ENCODE data around the gene XYLT1. TPM values are rescaled to one million over a fixed set of nuclear protein-coding genes. Genes with fewer than 3 reads are reported as not detected.

XYLT1 gene
- total RNA-seq, 5 donors from 2014 or later (not counting 1 experiment from before 2014, with no cell fraction given) = 25.8 to 70.6 (median 57.8) TPM

GRCh38 chr16:17450291-17450690 is 20.5 kb downstream of the XYLT1 start:
- Histone ChIP-seq H3K4me1 (ENCODE audit: control insufficient read depth in 1 of 2, extremely low read depth in 1 of 2, insufficient read depth in 2 of 2, low read length in 2 of 2) (peaks cover 23 to 58% of the 10 kb centered on the region in 2 experiments), H3K36me3 (ENCODE audit: control insufficient read depth in 2 of 2, extremely low read depth in 1 of 2, insufficient read depth in 1 of 2, low read length in 1 of 2) (peaks cover 0 to 3% of the 10 kb centered on the region in 2 donors), H3K9me3 (no peaks in the 10 kb centered on the region), H3K4me3 (ENCODE audit: control insufficient read depth in 1 of 2, extremely low read depth in 1 of 2, low read length in 1 of 2) (no peak overlapping the region), H3K27ac (ENCODE audit: low read length) (no peak overlapping the region), H3K27me3 (replicated peaks in 1 of 2; ENCODE audit: control insufficient read depth in 2 of 2, extremely low read depth in 1 of 2, insufficient read depth in 2 of 2, low read length in 1 of 2) (no peaks in the 10 kb centered on the region)
- WGBS (ENCODE audit: insufficient coverage) = 100% methylated on average over 1 of the region's 7 CpGs
- Mint-ChIP-seq H3K36me3 (peaks cover 5% of the 10 kb centered on the region), H3K9me3 (no peaks in the 10 kb centered on the region), H3K4me3 (peak overlapping the region in 1 of 3 donors; percentile 23), H3K27me3 (no peaks in the 10 kb centered on the region), H3K4me1 (peaks cover 55 to 75% (median 57%) of the 10 kb centered on the region in 3 donors), H3K27ac (peak overlapping the region; percentile 53 to 54)
- ATAC-seq (replicated peaks in 1 of 4) (no peak), DNase-seq (no peak)
- CTCF ChIA-PET = interaction anchor here in 1 of 2 donors (0.7 kb wide), 1 partner anchor 34 kb away, joined by 3 read pairs; no protein-coding TSS in a partner anchor
- POLR2A ChIA-PET = interaction anchor here in 1 of 2 donors (0.6 kb wide), 1 partner anchor 205 kb away, joined by 4 read pairs; no protein-coding TSS in a partner anchor

DNA sequence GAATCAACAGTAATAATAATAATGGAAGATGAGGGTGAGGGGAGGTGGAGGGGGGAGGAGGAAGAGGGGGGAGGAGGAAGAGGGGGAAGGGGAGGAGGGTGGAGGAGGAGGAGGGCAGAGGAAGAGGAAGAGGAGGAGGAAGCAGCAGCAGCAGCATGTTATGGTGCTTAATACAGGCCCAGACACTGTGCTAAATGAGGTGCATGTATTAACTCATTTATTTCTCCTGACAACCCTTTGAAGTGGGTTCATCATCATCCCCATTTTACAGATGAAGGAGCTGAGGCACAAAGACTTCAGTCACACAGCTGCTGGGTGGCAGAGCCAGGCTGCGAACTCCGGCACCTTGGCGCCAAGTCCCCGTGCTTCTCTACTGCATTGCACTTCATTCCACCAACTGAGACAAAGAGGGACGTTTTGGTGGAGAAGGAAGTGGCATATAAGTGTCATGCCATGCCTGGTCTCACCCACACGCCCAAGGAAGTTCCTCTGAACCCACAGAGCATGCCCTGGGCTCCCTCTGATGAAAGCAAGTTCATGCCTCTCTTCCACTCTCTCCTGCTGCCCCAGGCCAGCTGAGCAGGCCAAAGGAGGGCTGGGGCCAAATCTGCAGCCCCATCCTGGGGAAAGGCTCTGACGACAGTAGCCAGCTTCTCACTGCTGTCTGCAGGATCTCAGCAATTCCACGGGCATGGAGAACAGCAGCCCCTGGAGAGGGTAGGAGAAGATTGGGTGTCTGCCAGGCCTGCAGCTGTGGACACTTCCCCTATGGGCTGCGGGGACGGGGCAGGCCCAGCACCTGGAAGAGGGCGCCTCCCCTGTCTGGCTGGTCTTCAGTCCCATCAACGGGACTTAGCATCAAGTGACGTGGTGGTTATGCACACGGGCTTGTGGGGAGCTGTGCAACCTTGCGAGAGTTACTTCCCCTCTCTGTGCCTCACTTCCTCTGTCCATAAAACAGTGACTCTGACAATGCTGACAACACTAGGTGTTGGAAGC is 21.8 kb downstream of the XYLT1 start:
- H3K4me3 Mint-ChIP-seq = peak overlapping the region in 2 of 3 donors; percentile 43 to 62
- H3K9me3 ChIP-seq = no peaks in the 10 kb centered on the region
- peaks cover 0 to under 1% (median 0%) of the 10 kb centered on the region in 3 donors for H3K9me3 Mint-ChIP-seq
- peak in 29 of 35 experiments; percentile 10 to 73 (median 35) for DNase-seq
- POLR2A ChIA-PET = interaction anchor here in 1 of 2 donors (0.6 kb wide), 1 partner anchor 83 kb away, joined by 13 read pairs; no protein-coding TSS in a partner anchor
- H3K27me3 ChIP-seq (replicated peaks in 1 of 2; ENCODE audit: control insufficient read depth in 2 of 2, extremely low read depth in 1 of 2, insufficient read depth in 2 of 2, low read length in 1 of 2) = no peaks in the 10 kb centered on the region
- CTCF ChIA-PET = no interaction called here
- peaks cover 23 to 58% of the 10 kb centered on the region in 2 experiments for H3K4me1 ChIP-seq (ENCODE audit: control insufficient read depth in 1 of 2, extremely low read depth in 1 of 2, insufficient read depth in 2 of 2, low read length in 2 of 2)
- WGBS (ENCODE audit: insufficient coverage) = 14% methylated on average over 4 of the region's 15 CpGs
- ATAC-seq (replicated peaks in 1 of 4) = peak; percentile 74 to 81 (median 77)
- no peaks in the 10 kb centered on the region for H3K36me3 ChIP-seq (ENCODE audit: control insufficient read depth in 2 of 2, extremely low read depth in 1 of 2, insufficient read depth in 1 of 2, low read length in 1 of 2)
- peak overlapping the region; percentile 83 to 90 for H3K27ac Mint-ChIP-seq
- peak overlapping the region in 1 of 2 donors; percentile 25 for H3K4me3 ChIP-seq (ENCODE audit: control insufficient read depth in 1 of 2, extremely low read depth in 1 of 2, low read length in 1 of 2)
- peaks cover 10% of the 10 kb centered on the region for H3K36me3 Mint-ChIP-seq
- peak overlapping the region; percentile 77 for H3K27ac ChIP-seq (ENCODE audit: low read length)
- no peaks in the 10 kb centered on the region for H3K27me3 Mint-ChIP-seq
- H3K4me1 Mint-ChIP-seq = peaks cover 55 to 73% (median 57%) of the 10 kb centered on the region in 3 donors

DNA sequence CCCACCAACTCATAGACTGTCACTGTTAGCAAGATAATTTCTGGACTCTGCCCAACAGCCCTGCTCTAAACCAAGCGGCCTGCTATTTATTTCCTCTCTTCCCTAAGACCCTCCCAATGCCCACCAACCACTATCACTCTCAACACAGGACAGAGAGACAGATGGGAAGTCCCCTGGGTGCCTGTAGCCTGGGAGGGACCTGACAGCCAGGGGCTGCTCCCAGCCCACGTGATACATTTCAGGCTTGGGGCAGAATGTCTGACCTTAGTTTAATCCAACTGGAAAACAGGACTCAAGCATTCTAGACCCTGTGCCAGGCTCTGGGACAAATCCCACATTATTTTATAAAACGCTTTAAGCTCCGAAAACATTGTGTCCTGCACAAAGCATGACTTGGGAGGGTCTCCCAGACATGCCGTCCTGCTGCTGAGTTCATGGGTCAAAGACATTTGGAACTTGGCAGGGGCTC is 23.6 kb downstream of the XYLT1 start:
- Histone ChIP-seq H3K27ac (ENCODE audit: low read length) (peak overlapping the region; percentile 4), H3K27me3 (replicated peaks in 1 of 2; ENCODE audit: control insufficient read depth in 2 of 2, extremely low read depth in 1 of 2, insufficient read depth in 2 of 2, low read length in 1 of 2) (no peaks in the 10 kb centered on the region), H3K9me3 (no peaks in the 10 kb centered on the region), H3K4me1 (ENCODE audit: control insufficient read depth in 1 of 2, extremely low read depth in 1 of 2, insufficient read depth in 2 of 2, low read length in 2 of 2) (peaks cover 23 to 56% of the 10 kb centered on the region in 2 experiments), H3K36me3 (ENCODE audit: control insufficient read depth in 2 of 2, extremely low read depth in 1 of 2, insufficient read depth in 1 of 2, low read length in 1 of 2) (no peaks in the 10 kb centered on the region), H3K4me3 (ENCODE audit: control insufficient read depth in 1 of 2, extremely low read depth in 1 of 2, low read length in 1 of 2) (no peak overlapping the region)
- Mint-ChIP-seq H3K9me3 (peaks cover 0 to 3% (median 0%) of the 10 kb centered on the region in 3 donors), H3K27ac (peak overlapping the region; percentile 5 to 27), H3K4me3 (no peak overlapping the region), H3K4me1 (peaks cover 38 to 67% (median 48%) of the 10 kb centered on the region in 3 donors), H3K36me3 (peaks cover 19% of the 10 kb centered on the region), H3K27me3 (no peaks in the 10 kb centered on the region)
- POLR2A ChIA-PET = interaction anchor here in 1 of 2 donors (0.6 kb wide), 1 partner anchor 607 kb away, joined by 3 read pairs; no protein-coding TSS in a partner anchor
- 100% methylated on average over 2 of the region's 5 CpGs for WGBS (ENCODE audit: insufficient coverage)
- DNase-seq (no peak), ATAC-seq (replicated peaks in 1 of 4) (no peak)
- CTCF ChIA-PET = no interaction called here

- Histone ChIP-seq H3K9me3 (no peaks in the 10 kb centered on the region), H3K36me3 (ENCODE audit: control insufficient read depth in 2 of 2, extremely low read depth in 1 of 2, insufficient read depth in 1 of 2, low read length in 1 of 2) (no peaks in the 10 kb centered on the region), H3K27ac (ENCODE audit: low read length) (no peak overlapping the region), H3K4me3 (ENCODE audit: control insufficient read depth in 1 of 2, extremely low read depth in 1 of 2, low read length in 1 of 2) (no peak overlapping the region), H3K4me1 (ENCODE audit: control insufficient read depth in 1 of 2, extremely low read depth in 1 of 2, insufficient read depth in 2 of 2, low read length in 2 of 2) (peaks cover 19 to 54% of the 10 kb centered on the region in 2 experiments), H3K27me3 (replicated peaks in 1 of 2; ENCODE audit: control insufficient read depth in 2 of 2, extremely low read depth in 1 of 2, insufficient read depth in 2 of 2, low read length in 1 of 2) (no peaks in the 10 kb centered on the region)
- no peak overlapping the region for H3K4me3 Mint-ChIP-seq
- H3K9me3 Mint-ChIP-seq = peaks cover 0 to 3% (median 0%) of the 10 kb centered on the region in 3 donors
- peaks cover 19% of the 10 kb centered on the region for H3K36me3 Mint-ChIP-seq
- POLR2A ChIA-PET = no interaction called here
- no peak overlapping the region for H3K27ac Mint-ChIP-seq
- CTCF ChIA-PET = no interaction called here
- ATAC-seq (replicated peaks in 1 of 4) = no peak
- DNase-seq = no peak
- peaks cover 38 to 65% (median 44%) of the 10 kb centered on the region in 3 donors for H3K4me1 Mint-ChIP-seq
- 95% methylated on average over 8 of the region's 10 CpGs for WGBS (ENCODE audit: insufficient coverage)
- H3K27me3 Mint-ChIP-seq = no peaks in the 10 kb centered on the region
Measured at GRCh38 chr16:17446661-17447060, 24.1 kb downstream of the XYLT1 start.

DNA sequence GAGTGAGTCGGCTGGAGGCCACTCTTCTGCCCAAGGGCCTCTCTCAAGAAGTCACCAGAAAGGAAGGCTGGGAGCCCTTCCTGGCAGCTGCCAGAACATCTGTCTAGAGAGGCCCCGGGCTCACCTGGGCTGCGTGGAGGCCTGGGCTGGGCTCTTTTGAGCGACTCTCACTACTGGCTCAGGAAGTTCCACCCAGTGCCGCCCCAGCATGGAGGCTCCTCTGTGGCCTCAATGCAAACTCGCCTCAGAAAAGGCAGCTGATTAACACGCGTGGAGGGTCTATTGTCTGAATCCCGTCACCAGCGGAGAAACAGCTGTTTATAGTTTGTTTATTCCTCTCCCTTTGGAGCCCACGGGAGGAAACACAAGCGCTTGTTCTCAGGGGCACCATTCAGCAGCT is 25.3 kb downstream of the XYLT1 start:
- H3K4me3 Mint-ChIP-seq = no peak overlapping the region
- no peaks in the 10 kb centered on the region for H3K9me3 ChIP-seq
- H3K4me1 ChIP-seq (ENCODE audit: control insufficient read depth in 1 of 2, extremely low read depth in 1 of 2, insufficient read depth in 2 of 2, low read length in 2 of 2) = peaks cover 17 to 42% of the 10 kb centered on the region in 2 experiments
- no peaks in the 10 kb centered on the region for H3K27me3 ChIP-seq (replicated peaks in 1 of 2; ENCODE audit: control insufficient read depth in 2 of 2, extremely low read depth in 1 of 2, insufficient read depth in 2 of 2, low read length in 1 of 2)
- H3K9me3 Mint-ChIP-seq = peaks cover 0 to 3% (median 0%) of the 10 kb centered on the region in 3 donors
- peaks cover 19% of the 10 kb centered on the region for H3K36me3 Mint-ChIP-seq
- WGBS (ENCODE audit: insufficient coverage) = 97% methylated on average over 11 of the region's 12 CpGs
- H3K27ac ChIP-seq (ENCODE audit: low read length) = no peak overlapping the region
- POLR2A ChIA-PET = no interaction called here
- H3K4me3 ChIP-seq (ENCODE audit: control insufficient read depth in 1 of 2, extremely low read depth in 1 of 2, low read length in 1 of 2) = no peak overlapping the region
- H3K4me1 Mint-ChIP-seq = peaks cover 32 to 61% (median 38%) of the 10 kb centered on the region in 3 donors
- no peak for DNase-seq
- no peaks in the 10 kb centered on the region for H3K27me3 Mint-ChIP-seq
- no peak for ATAC-seq (replicated peaks in 1 of 4)
- CTCF ChIA-PET = interaction anchor here in 1 of 2 donors (1.0 kb wide), 1 partner anchor 560 kb away, joined by 3 read pairs; no protein-coding TSS in a partner anchor
- no peaks in the 10 kb centered on the region for H3K36me3 ChIP-seq (ENCODE audit: control insufficient read depth in 2 of 2, extremely low read depth in 1 of 2, insufficient read depth in 1 of 2, low read length in 1 of 2)
- H3K27ac Mint-ChIP-seq = no peak overlapping the region

GRCh38 chr16:17444658-17445057 is 26.1 kb downstream of the XYLT1 start:
- H3K36me3 Mint-ChIP-seq = peaks cover 19% of the 10 kb centered on the region
- CTCF ChIA-PET = interaction anchor here in 1 of 2 donors (1.0 kb wide), 1 partner anchor 559 kb away, joined by 3 read pairs; no protein-coding TSS in a partner anchor

More at GRCh38 chr16:17444658-17445057, 26.1 kb downstream of the XYLT1 start:
- Mint-ChIP-seq H3K27me3 (no peaks in the 10 kb centered on the region), H3K27ac (no peak overlapping the region), H3K4me1 (peaks cover 32 to 62% (median 39%) of the 10 kb centered on the region in 3 donors), H3K9me3 (peaks cover 0 to 3% (median 0%) of the 10 kb centered on the region in 3 donors), H3K4me3 (no peak overlapping the region)
- WGBS (ENCODE audit: insufficient coverage) = 92% methylated on average over 1 of the region's 1 CpG
- no peak overlapping the region for H3K27ac ChIP-seq (ENCODE audit: low read length)
- DNase-seq (no peak), ATAC-seq (replicated peaks in 1 of 4) (no peak)
- no peak overlapping the region for H3K4me3 ChIP-seq (ENCODE audit: control insufficient read depth in 1 of 2, extremely low read depth in 1 of 2, low read length in 1 of 2)
- H3K4me1 ChIP-seq (ENCODE audit: control insufficient read depth in 1 of 2, extremely low read depth in 1 of 2, insufficient read depth in 2 of 2, low read length in 2 of 2) = peaks cover 21 to 43% of the 10 kb centered on the region in 2 experiments
- H3K36me3 ChIP-seq (ENCODE audit: control insufficient read depth in 2 of 2, extremely low read depth in 1 of 2, insufficient read depth in 1 of 2, low read length in 1 of 2) = no peaks in the 10 kb centered on the region
- H3K9me3 ChIP-seq = no peaks in the 10 kb centered on the region
- no peaks in the 10 kb centered on the region for H3K27me3 ChIP-seq (replicated peaks in 1 of 2; ENCODE audit: control insufficient read depth in 2 of 2, extremely low read depth in 1 of 2, insufficient read depth in 2 of 2, low read length in 1 of 2)
- POLR2A ChIA-PET = no interaction called here

Data from T-cell (primary cell).